Stimulated activated naive B cell treated with anti-CD40 and anti-IgM and Interleukin-4, amounts not matched to agents 10 μg/mL and 1 μg/mL and 100 μg/mL, for 72 hours (primary cell): ENCODE measurements around the gene C11orf42.
A peak's percentile ranks its signal among the peaks of the same experiment; 100 is the strongest.
"Not testable (repeated sequence)": the region's sequence is repeated elsewhere in the genome, so short reads cannot be mapped to it uniquely, and the experiment has no call there.

Experiments used
- ATAC-seq, 2 donors: fragments of 150-1000 bp; cut with Tn5 transposase; replicated peaks; 2 replicates each; pipeline ENCODE4 v1.10.0; 2021; ENCODE audit warnings: moderate library complexity in 1 of 2
- DNase-seq: peaks from one replicate; pipeline ENCODE4 v3.0.0; 2021
- H3K27ac Mint-ChIP-seq: one replicate; pipeline ENCODE4 v1.8.0; 2022; ENCODE audit warnings: mild to moderate bottlenecking, mixed read lengths
- H3K27me3 Mint-ChIP-seq, 2 donors: one replicate each; pipeline ENCODE4 v1.8.0; 2022; ENCODE audit warnings: mixed read lengths in 2 of 2
- H3K36me3 Mint-ChIP-seq, 2 donors: one replicate each; pipeline ENCODE4 v1.8.0; 2022; ENCODE audit warnings: mixed read lengths in 2 of 2, mild to moderate bottlenecking in 1 of 2
- H3K4me1 Mint-ChIP-seq, 2 donors: one replicate each; pipeline ENCODE4 v1.8.0; 2022; ENCODE audit warnings: mixed read lengths in 2 of 2, mild to moderate bottlenecking in 1 of 2
- H3K4me3 Mint-ChIP-seq, 2 donors: one replicate each; pipeline ENCODE4 v1.8.0; 2022; ENCODE audit warnings: mild to moderate bottlenecking in 2 of 2, mixed read lengths in 2 of 2, moderate library complexity in 1 of 2
- H3K9me3 Mint-ChIP-seq, 2 donors: one replicate each; pipeline ENCODE4 v1.8.0; 2022; ENCODE audit warnings: mixed read lengths in 2 of 2, mild to moderate bottlenecking in 1 of 2

C11orf42 gene

GRCh38 chr11:6234387-6235107 lies 29.2 kb downstream of the C11orf42 start, which contains the start of gene FHIP1B:
FHIP1B (minus strand) TSS chr11:6234636; CDS start chr11:6224516, 10,120 bp downstream.
- H3K4me1 Mint-ChIP-seq = peaks cover 27 to 36% of the 10 kb centered on the region in 2 donors

GRCh38 chr11:6237266-6237665 lies 31.9 kb downstream of the C11orf42 start:
- DNase-seq (no peak), ATAC-seq (no peak)
- no peak overlapping the region for H3K27ac Mint-ChIP-seq
- peaks cover 17 to 27% of the 10 kb centered on the region in 2 donors for H3K4me1 Mint-ChIP-seq
- H3K36me3 Mint-ChIP-seq = no peaks in the 10 kb centered on the region
- H3K27me3 Mint-ChIP-seq = peaks cover 13% of the 10 kb centered on the region in 2 donors
- H3K9me3 Mint-ChIP-seq = no peaks in the 10 kb centered on the region
- no peak overlapping the region for H3K4me3 Mint-ChIP-seq

More at GRCh38 chr11:6234387-6235107, 29.2 kb downstream of the C11orf42 start, which contains the start of gene FHIP1B:
- ATAC-seq = peak; percentile 91 to 92
- Mint-ChIP-seq H3K9me3 (no peaks in the 10 kb centered on the region), H3K36me3 (peaks cover under 1 to 9% of the 10 kb centered on the region in 2 donors), H3K27ac (peak within 1 kb of the TSS; percentile 98), H3K27me3 (peaks cover 0 to 4% of the 10 kb centered on the region in 2 donors), H3K4me3 (peak within 1 kb of the TSS; percentile 98 to 99)
- DNase-seq = peak; percentile 100

GRCh38 chr11:6237761-6238302 lies 32.5 kb downstream of the C11orf42 start:
- Mint-ChIP-seq H3K36me3 (no peaks in the 10 kb centered on the region), H3K4me1 (peaks cover 17 to 26% of the 10 kb centered on the region in 2 donors), H3K9me3 (no peaks in the 10 kb centered on the region), H3K27me3 (peaks cover 15 to 17% of the 10 kb centered on the region in 2 donors), H3K27ac (no peak overlapping the region), H3K4me3 (no peak overlapping the region)
- ATAC-seq (no peak), DNase-seq (no peak)

GRCh38 chr11:6238902-6239301 lies 33.5 kb downstream of the C11orf42 start, which contains the start of gene CNGA4:
CNGA4 (plus strand) TSS chr11:6239089; CDS start chr11:6239207, 118 bp downstream.
- ATAC-seq = no peak
- H3K9me3 Mint-ChIP-seq = no peaks in the 10 kb centered on the region

GRCh38 chr11:6240139-6240538 lies 34.8 kb downstream of the C11orf42 start:
- peaks cover 31 to 35% of the 10 kb centered on the region in 2 donors for H3K27me3 Mint-ChIP-seq
- no peak overlapping the region for H3K4me3 Mint-ChIP-seq
- no peak for DNase-seq
- peaks cover 7 to 12% of the 10 kb centered on the region in 2 donors for H3K4me1 Mint-ChIP-seq
- no peaks in the 10 kb centered on the region for H3K36me3 Mint-ChIP-seq
- no peak for ATAC-seq
- no peaks in the 10 kb centered on the region for H3K9me3 Mint-ChIP-seq
- no peak overlapping the region for H3K27ac Mint-ChIP-seq

More at GRCh38 chr11:6238902-6239301, 33.5 kb downstream of the C11orf42 start, which contains the start of gene CNGA4:
- Mint-ChIP-seq H3K27ac (no peak within 1 kb of the TSS), H3K27me3 (peaks cover 26 to 28% of the 10 kb centered on the region in 2 donors), H3K36me3 (no peaks in the 10 kb centered on the region), H3K4me3 (no peak within 1 kb of the TSS), H3K4me1 (peaks cover 12 to 20% of the 10 kb centered on the region in 2 donors)
- DNase-seq = no peak

GRCh38 chr11:6240781-6241180 lies 35.4 kb downstream of the C11orf42 start:
- peaks cover 31 to 35% of the 10 kb centered on the region in 2 donors for H3K27me3 Mint-ChIP-seq
- no peaks in the 10 kb centered on the region for H3K9me3 Mint-ChIP-seq
- DNase-seq = no peak
- no peaks in the 10 kb centered on the region for H3K36me3 Mint-ChIP-seq
- H3K4me3 Mint-ChIP-seq = no peak overlapping the region
- ATAC-seq = peak in 1 of 2 donors; percentile 41
- H3K27ac Mint-ChIP-seq = no peak overlapping the region
- H3K4me1 Mint-ChIP-seq = peaks cover 4 to 7% of the 10 kb centered on the region in 2 donors

- no peak for ATAC-seq
- peaks cover 4 to 7% of the 10 kb centered on the region in 2 donors for H3K4me1 Mint-ChIP-seq
- H3K27ac Mint-ChIP-seq = no peak overlapping the region
- H3K9me3 Mint-ChIP-seq = no peaks in the 10 kb centered on the region
- H3K4me3 Mint-ChIP-seq = no peak overlapping the region
- peaks cover 31 to 35% of the 10 kb centered on the region in 2 donors for H3K27me3 Mint-ChIP-seq
- DNase-seq = no peak
- H3K36me3 Mint-ChIP-seq = no peaks in the 10 kb centered on the region
Observed at GRCh38 chr11:6241316-6241715, 36.0 kb downstream of the C11orf42 start.

- H3K36me3 Mint-ChIP-seq = no peaks in the 10 kb centered on the region
- H3K4me3 Mint-ChIP-seq = no peak overlapping the region
- DNase-seq (no peak), ATAC-seq (no peak)
- peaks cover 3 to 5% of the 10 kb centered on the region in 2 donors for H3K4me1 Mint-ChIP-seq
- peaks cover 25 to 43% of the 10 kb centered on the region in 2 donors for H3K27me3 Mint-ChIP-seq
- no peak overlapping the region for H3K27ac Mint-ChIP-seq
- H3K9me3 Mint-ChIP-seq = peaks cover 0 to 1% of the 10 kb centered on the region in 2 donors
Observed at GRCh38 chr11:6245536-6245935, 40.2 kb downstream of the C11orf42 start.

- Mint-ChIP-seq H3K4me3 (no peak overlapping the region), H3K27ac (no peak overlapping the region), H3K27me3 (peaks cover 12 to 25% of the 10 kb centered on the region in 2 donors), H3K9me3 (peaks cover 0 to 1% of the 10 kb centered on the region in 2 donors), H3K36me3 (no peaks in the 10 kb centered on the region), H3K4me1 (no peaks in the 10 kb centered on the region)
- ATAC-seq (no peak), DNase-seq (no peak)
Observed at GRCh38 chr11:6248248-6248647, 42.9 kb downstream of the C11orf42 start.

- not testable (repeated sequence) for H3K27ac Mint-ChIP-seq, H3K9me3 Mint-ChIP-seq, H3K36me3 Mint-ChIP-seq, H3K4me3 Mint-ChIP-seq, ATAC-seq, DNase-seq, H3K4me1 Mint-ChIP-seq
- H3K27me3 Mint-ChIP-seq = peaks cover 5 to 19% of the 10 kb centered on the region in 2 donors
Observed at GRCh38 chr11:6248897-6249296, 43.5 kb downstream of the C11orf42 start.

- no peak overlapping the region for H3K4me3 Mint-ChIP-seq
- no peaks in the 10 kb centered on the region for H3K36me3 Mint-ChIP-seq
- no peaks in the 10 kb centered on the region for H3K4me1 Mint-ChIP-seq
- no peak for ATAC-seq
- DNase-seq = no peak
- H3K27me3 Mint-ChIP-seq = peaks cover 0 to 11% of the 10 kb centered on the region in 2 donors
- peaks cover 0 to 1% of the 10 kb centered on the region in 2 donors for H3K9me3 Mint-ChIP-seq
- H3K27ac Mint-ChIP-seq = no peak overlapping the region
Observed at GRCh38 chr11:6249770-6250555, 44.6 kb downstream of the C11orf42 start.

GRCh38 chr11:6251120-6251733 lies 45.9 kb downstream of the C11orf42 start:
- Mint-ChIP-seq H3K4me3 (no peak overlapping the region), H3K27me3 (peaks cover 0 to 11% of the 10 kb centered on the region in 2 donors), H3K36me3 (no peaks in the 10 kb centered on the region), H3K9me3 (peaks cover 0 to 1% of the 10 kb centered on the region in 2 donors), H3K4me1 (no peaks in the 10 kb centered on the region), H3K27ac (no peak overlapping the region)
- DNase-seq (no peak), ATAC-seq (peak; percentile 61 to 69)

GRCh38 chr11:6251990-6252473 lies 46.7 kb downstream of the C11orf42 start:
- Mint-ChIP-seq H3K4me1 (no peaks in the 10 kb centered on the region), H3K27me3 (peaks cover 0 to 11% of the 10 kb centered on the region in 2 donors), H3K4me3 (no peak overlapping the region), H3K36me3 (no peaks in the 10 kb centered on the region), H3K27ac (no peak overlapping the region), H3K9me3 (peaks cover 0 to 1% of the 10 kb centered on the region in 2 donors)
- ATAC-seq (no peak), DNase-seq (no peak)
